WTC11 (cell line): Measurements from ENCODE around the gene CAND2. TPM values are rescaled to one million over a fixed set of nuclear protein-coding genes. Genes with fewer than 3 reads are reported as not detected.

Source experiments
- ATAC-seq: fragments of 200-7000 bp; cut with Tn5 transposase; 2 replicates; pipeline ENCODE4 v1.10.0; 2021; ENCODE audit warnings: mild to moderate bottlenecking, moderate library complexity
- CTCF ChIA-PET: fragments of 300-600 bp; sonication (Branson Sonifier 250); formaldehyde crosslinking; loops from one replicate; lab custom pipeline; 2021; ENCODE audit warnings: antibody characterized with exemption; lab: Charles Lee
- POLR2A ChIA-PET: fragments of 350-600 bp; sonication (Branson Sonifier 250); formaldehyde crosslinking; loops from one replicate; lab custom pipeline; 2021; ENCODE audit warnings: antibody characterized with exemption; lab: Charles Lee
- DNase-seq: peaks from one replicate; pipeline ENCODE4 v3.0.0; 2021; ENCODE audit warnings: low spot score
- H3K27ac Mint-ChIP-seq: 2 replicates; pipeline ENCODE4 v1.8.0; 2021; ENCODE audit warnings: mixed read lengths
- H3K27me3 Mint-ChIP-seq: 2 replicates; pipeline ENCODE4 v1.8.0; 2021; ENCODE audit warnings: low read depth, mild to moderate bottlenecking, moderate library complexity, mixed read lengths
- H3K36me3 Mint-ChIP-seq: 2 replicates; pipeline ENCODE4 v1.8.0; 2021; ENCODE audit warnings: mixed read lengths
- H3K4me1 Mint-ChIP-seq: 2 replicates; pipeline ENCODE4 v1.8.0; 2022; ENCODE audit warnings: mixed read lengths
- H3K4me3 Mint-ChIP-seq: 2 replicates; pipeline ENCODE4 v1.8.0; 2021; ENCODE audit warnings: mild to moderate bottlenecking, moderate library complexity, mixed read lengths
- H3K9me3 Mint-ChIP-seq: 2 replicates; pipeline ENCODE4 v1.8.0; 2021; ENCODE audit warnings: mixed read lengths
- ATF1 ChIP-seq: sonication (generic); formaldehyde crosslinking; IDR thresholded peaks from 2 replicates; pipeline ENCODE4 v1.8.1; 2023; ENCODE audit warnings: mild to moderate bottlenecking, moderate library complexity, missing genetic modification reagents
- ESRRA ChIP-seq: sonication (generic); formaldehyde crosslinking; IDR thresholded peaks from 2 replicates; pipeline ENCODE4 v1.8.1; 2022; ENCODE audit warnings: mild to moderate bottlenecking, missing genetic modification reagents, borderline replicate concordance
- ETV6 ChIP-seq: sonication (generic); formaldehyde crosslinking; IDR thresholded peaks from 2 replicates; pipeline ENCODE4 v1.8.1; 2022; ENCODE audit warnings: mild to moderate bottlenecking, missing genetic modification reagents
- FOXJ3 ChIP-seq: sonication (generic); formaldehyde crosslinking; IDR thresholded peaks from 2 replicates; pipeline ENCODE4 v1.9.0; 2021; ENCODE audit warnings: missing genetic modification reagents, mild to moderate bottlenecking, borderline replicate concordance
- FOXK1 ChIP-seq: sonication (generic); formaldehyde crosslinking; IDR thresholded peaks from 2 replicates; pipeline ENCODE4 v1.8.0; 2022; ENCODE audit warnings: mild to moderate bottlenecking, moderate library complexity, missing genetic modification reagents
- FOXP1 ChIP-seq: sonication (generic); formaldehyde crosslinking; IDR thresholded peaks from 2 replicates; pipeline ENCODE4 v1.8.0; 2022; ENCODE audit warnings: missing genetic modification reagents, mild to moderate bottlenecking, moderate library complexity, borderline replicate concordance
- MXD4 ChIP-seq: fragments of 250-450 bp; sonication (Bioruptor Pico); IDR thresholded peaks from 2 replicates; pipeline ENCODE4 v1.8.0; 2021; ENCODE audit warnings: mild to moderate bottlenecking, moderate library complexity, borderline replicate concordance
- NFATC4 ChIP-seq: fragments of 250-450 bp; sonication (Bioruptor Pico); IDR thresholded peaks from 2 replicates; pipeline ENCODE4 v1.9.0; 2021; ENCODE audit warnings: mild to moderate bottlenecking
- NR2C2 ChIP-seq: sonication (generic); formaldehyde crosslinking; IDR thresholded peaks from 2 replicates; pipeline ENCODE4 v1.8.0; 2022; ENCODE audit warnings: mild to moderate bottlenecking, missing genetic modification reagents
- NR3C1 ChIP-seq: sonication (generic); formaldehyde crosslinking; conservative IDR thresholded peaks from 2 replicates; pipeline ENCODE4 v1.8.1; 2023; ENCODE audit warnings: low read depth, mild to moderate bottlenecking, missing genetic modification reagents
- PRRX2 ChIP-seq: fragments of 250-450 bp; sonication (Bioruptor Pico); IDR thresholded peaks from 2 replicates; pipeline ENCODE4 v1.8.0; 2021; ENCODE audit warnings: mild to moderate bottlenecking
- RORB ChIP-seq: fragments of 250-450 bp; sonication (Bioruptor Pico); IDR thresholded peaks from 2 replicates; pipeline ENCODE4 v1.9.0; 2021; ENCODE audit warnings: mild to moderate bottlenecking
- SMAD3 ChIP-seq: sonication (generic); formaldehyde crosslinking; IDR thresholded peaks from 2 replicates; pipeline ENCODE4 v1.8.0; 2022; ENCODE audit warnings: missing genetic modification reagents, mild to moderate bottlenecking, borderline replicate concordance
- TEAD1 ChIP-seq: sonication (generic); formaldehyde crosslinking; IDR thresholded peaks from 2 replicates; pipeline ENCODE4 v1.8.0; 2022; ENCODE audit warnings: mild to moderate bottlenecking, missing genetic modification reagents
- TP53 ChIP-seq: sonication (generic); formaldehyde crosslinking; IDR thresholded peaks from 2 replicates; pipeline ENCODE4 v1.8.1; 2023; ENCODE audit warnings: mild to moderate bottlenecking, missing genetic modification reagents
- USF2 ChIP-seq: sonication (generic); formaldehyde crosslinking; IDR thresholded peaks from 2 replicates; pipeline ENCODE4 v1.8.1; 2023; ENCODE audit warnings: mild to moderate bottlenecking, missing genetic modification reagents, moderate library complexity
- ZBTB21 ChIP-seq: sonication (generic); formaldehyde crosslinking; IDR thresholded peaks from 2 replicates; pipeline ENCODE4 v1.8.1; 2023; ENCODE audit warnings: mild to moderate bottlenecking, missing genetic modification reagents, borderline replicate concordance
- ZNF138 ChIP-seq: sonication (generic); formaldehyde crosslinking; conservative IDR thresholded peaks from 2 replicates; pipeline ENCODE4 v1.8.1; 2022; ENCODE audit warnings: mild to moderate bottlenecking, moderate library complexity, missing genetic modification reagents
- ZNF416 ChIP-seq: fragments of 250-450 bp; sonication (Bioruptor Pico); IDR thresholded peaks from 2 replicates; pipeline ENCODE4 v1.9.0; 2021; ENCODE audit warnings: mild to moderate bottlenecking, inconsistent platforms
- ZNF671 ChIP-seq: fragments of 250-450 bp; sonication (Bioruptor Pico); IDR thresholded peaks from 2 replicates; pipeline ENCODE4 v1.8.0; 2021; ENCODE audit warnings: mild to moderate bottlenecking
- total RNA-seq: library from RNA; stranded (reverse); gene quantifications from 3 replicates; pipeline ENCODE4 v1.2.3, GENCODE V29; 2021
- TF ChIP-seq, protein P1 (sequence below): sonication (generic); formaldehyde crosslinking; IDR thresholded peaks from 2 replicates; pipeline ENCODE4 v1.8.1; 2022; ENCODE audit warnings: mild to moderate bottlenecking, missing genetic modification reagents, moderate library complexity, borderline replicate concordance
- TF ChIP-seq, protein P2 (sequence below): sonication (generic); formaldehyde crosslinking; IDR thresholded peaks from 2 replicates; pipeline ENCODE4 v1.8.1; 2023; ENCODE audit warnings: mild to moderate bottlenecking, missing genetic modification reagents
- TF ChIP-seq, protein P3 (sequence below): sonication (generic); formaldehyde crosslinking; IDR thresholded peaks from 2 replicates; pipeline ENCODE4 v1.8.0; 2023; ENCODE audit warnings: missing genetic modification reagents, mild to moderate bottlenecking, borderline replicate concordance
- TF ChIP-seq, protein P4 (sequence below): sonication (generic); formaldehyde crosslinking; IDR thresholded peaks from 2 replicates; pipeline ENCODE4 v1.8.0; 2022; ENCODE audit warnings: mild to moderate bottlenecking, missing genetic modification reagents
- TF ChIP-seq, protein P5 (sequence below): fragments of 250-450 bp; sonication (Bioruptor Pico); conservative IDR thresholded peaks from 2 replicates; pipeline ENCODE4 v1.9.0; 2021; ENCODE audit warnings: mild to moderate bottlenecking

CAND2 gene
- total RNA-seq, 1 experiment from 2014 or later, result 15.4 TPM

DNA sequence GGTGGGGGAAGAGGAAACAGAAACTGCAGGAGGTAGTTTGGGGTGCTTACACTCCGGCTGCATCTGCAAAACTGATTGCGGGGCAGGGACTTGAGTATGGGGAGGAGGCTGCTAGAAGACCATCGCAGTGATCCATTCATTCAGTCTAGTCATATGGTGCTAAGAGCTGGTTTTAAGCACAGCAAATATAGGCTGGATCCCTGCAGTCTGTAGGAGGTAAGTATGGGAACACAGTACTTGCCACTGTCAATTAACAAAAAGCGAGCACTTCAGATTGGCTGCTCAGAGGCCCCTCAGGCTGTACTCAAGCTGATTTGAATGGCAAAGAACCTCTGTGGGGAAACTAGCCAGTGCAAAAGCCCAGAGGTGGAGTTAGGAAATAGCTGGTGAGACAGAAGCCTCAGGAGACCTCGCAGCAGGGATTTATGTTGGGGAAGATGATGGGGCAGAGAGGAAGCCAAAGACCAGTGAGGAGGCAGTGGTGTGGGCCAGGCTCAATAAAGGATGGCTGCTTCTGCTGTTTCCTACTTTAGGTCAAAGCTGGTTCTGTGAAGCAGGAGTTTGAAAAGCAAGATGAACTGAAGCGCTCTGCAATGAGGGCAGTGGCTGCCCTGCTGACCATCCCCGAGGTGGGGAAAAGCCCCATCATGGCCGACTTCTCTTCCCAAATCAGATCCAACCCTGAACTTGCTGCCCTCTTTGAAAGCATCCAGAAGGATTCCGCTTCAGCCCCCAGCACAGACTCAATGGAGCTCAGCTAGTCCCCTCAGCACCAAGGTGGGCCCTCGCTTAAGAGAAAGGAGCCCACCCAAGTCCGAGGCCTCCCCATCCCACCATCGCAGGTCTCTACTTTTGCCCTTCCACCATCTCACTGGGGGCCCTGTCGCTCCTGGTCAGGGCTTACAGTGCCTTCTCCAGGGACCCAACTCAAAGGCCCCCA, 37.0 kb downstream of the CAND2 start:
- Mint-ChIP-seq H3K4me1 (peaks cover 78% of the 10 kb centered on the region), H3K4me3 (no peak overlapping the region), H3K9me3 (no peaks in the 10 kb centered on the region), H3K27me3 (no peaks in the 10 kb centered on the region), H3K36me3 (peaks cover 74% of the 10 kb centered on the region), H3K27ac (peak overlapping the region; percentile 94)
- peak; percentile 43 for ATAC-seq
- peak; percentile 27 for DNase-seq
- POLR2A ChIA-PET, result interaction anchor here (0.5 to 2.1 kb wide), 4 partner anchors 8 to 1227 kb away, joined by 3 to 6 read pairs (median 4); partner anchors contain the start of gene RPL32
- no peak for TF ChIP-seq TP53 (CRISPR knock-in tag)
- TF ChIP-seq ZBTB21 (CRISPR knock-in tag), result no peak
- no peak for TF ChIP-seq FOXJ3 (CRISPR knock-in tag)
- TF ChIP-seq ESRRA, result no peak
- TF ChIP-seq USF2 (CRISPR knock-in tag), result no peak
- TF ChIP-seq, protein P1, sequence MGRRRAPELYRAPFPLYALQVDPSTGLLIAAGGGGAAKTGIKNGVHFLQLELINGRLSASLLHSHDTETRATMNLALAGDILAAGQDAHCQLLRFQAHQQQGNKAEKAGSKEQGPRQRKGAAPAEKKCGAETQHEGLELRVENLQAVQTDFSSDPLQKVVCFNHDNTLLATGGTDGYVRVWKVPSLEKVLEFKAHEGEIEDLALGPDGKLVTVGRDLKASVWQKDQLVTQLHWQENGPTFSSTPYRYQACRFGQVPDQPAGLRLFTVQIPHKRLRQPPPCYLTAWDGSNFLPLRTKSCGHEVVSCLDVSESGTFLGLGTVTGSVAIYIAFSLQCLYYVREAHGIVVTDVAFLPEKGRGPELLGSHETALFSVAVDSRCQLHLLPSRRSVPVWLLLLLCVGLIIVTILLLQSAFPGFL, result no peak
- no peak for TF ChIP-seq RORB (CRISPR knock-in tag)
- no peak for TF ChIP-seq NR3C1 (CRISPR knock-in tag)
- TF ChIP-seq, protein P2, sequence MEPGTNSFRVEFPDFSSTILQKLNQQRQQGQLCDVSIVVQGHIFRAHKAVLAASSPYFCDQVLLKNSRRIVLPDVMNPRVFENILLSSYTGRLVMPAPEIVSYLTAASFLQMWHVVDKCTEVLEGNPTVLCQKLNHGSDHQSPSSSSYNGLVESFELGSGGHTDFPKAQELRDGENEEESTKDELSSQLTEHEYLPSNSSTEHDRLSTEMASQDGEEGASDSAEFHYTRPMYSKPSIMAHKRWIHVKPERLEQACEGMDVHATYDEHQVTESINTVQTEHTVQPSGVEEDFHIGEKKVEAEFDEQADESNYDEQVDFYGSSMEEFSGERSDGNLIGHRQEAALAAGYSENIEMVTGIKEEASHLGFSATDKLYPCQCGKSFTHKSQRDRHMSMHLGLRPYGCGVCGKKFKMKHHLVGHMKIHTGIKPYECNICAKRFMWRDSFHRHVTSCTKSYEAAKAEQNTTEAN (CRISPR knock-in tag), result no peak
- no peak for TF ChIP-seq ZNF138
- peak; percentile 60; the same call in 1 of the 2 replicates for TF ChIP-seq ZNF416
- TF ChIP-seq PRRX2 (CRISPR knock-in tag), result 0 out of 2 replicates have a peak, but pooled peaks have one; percentile 27
- TF ChIP-seq, protein P3, sequence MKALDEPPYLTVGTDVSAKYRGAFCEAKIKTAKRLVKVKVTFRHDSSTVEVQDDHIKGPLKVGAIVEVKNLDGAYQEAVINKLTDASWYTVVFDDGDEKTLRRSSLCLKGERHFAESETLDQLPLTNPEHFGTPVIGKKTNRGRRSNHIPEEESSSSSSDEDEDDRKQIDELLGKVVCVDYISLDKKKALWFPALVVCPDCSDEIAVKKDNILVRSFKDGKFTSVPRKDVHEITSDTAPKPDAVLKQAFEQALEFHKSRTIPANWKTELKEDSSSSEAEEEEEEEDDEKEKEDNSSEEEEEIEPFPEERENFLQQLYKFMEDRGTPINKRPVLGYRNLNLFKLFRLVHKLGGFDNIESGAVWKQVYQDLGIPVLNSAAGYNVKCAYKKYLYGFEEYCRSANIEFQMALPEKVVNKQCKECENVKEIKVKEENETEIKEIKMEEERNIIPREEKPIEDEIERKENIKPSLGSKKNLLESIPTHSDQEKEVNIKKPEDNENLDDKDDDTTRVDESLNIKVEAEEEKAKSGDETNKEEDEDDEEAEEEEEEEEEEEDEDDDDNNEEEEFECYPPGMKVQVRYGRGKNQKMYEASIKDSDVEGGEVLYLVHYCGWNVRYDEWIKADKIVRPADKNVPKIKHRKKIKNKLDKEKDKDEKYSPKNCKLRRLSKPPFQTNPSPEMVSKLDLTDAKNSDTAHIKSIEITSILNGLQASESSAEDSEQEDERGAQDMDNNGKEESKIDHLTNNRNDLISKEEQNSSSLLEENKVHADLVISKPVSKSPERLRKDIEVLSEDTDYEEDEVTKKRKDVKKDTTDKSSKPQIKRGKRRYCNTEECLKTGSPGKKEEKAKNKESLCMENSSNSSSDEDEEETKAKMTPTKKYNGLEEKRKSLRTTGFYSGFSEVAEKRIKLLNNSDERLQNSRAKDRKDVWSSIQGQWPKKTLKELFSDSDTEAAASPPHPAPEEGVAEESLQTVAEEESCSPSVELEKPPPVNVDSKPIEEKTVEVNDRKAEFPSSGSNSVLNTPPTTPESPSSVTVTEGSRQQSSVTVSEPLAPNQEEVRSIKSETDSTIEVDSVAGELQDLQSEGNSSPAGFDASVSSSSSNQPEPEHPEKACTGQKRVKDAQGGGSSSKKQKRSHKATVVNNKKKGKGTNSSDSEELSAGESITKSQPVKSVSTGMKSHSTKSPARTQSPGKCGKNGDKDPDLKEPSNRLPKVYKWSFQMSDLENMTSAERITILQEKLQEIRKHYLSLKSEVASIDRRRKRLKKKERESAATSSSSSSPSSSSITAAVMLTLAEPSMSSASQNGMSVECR (CRISPR knock-in tag), result no peak
- TF ChIP-seq ETV6 (CRISPR knock-in tag), result no peak
- TF ChIP-seq FOXK1 (CRISPR knock-in tag), result no peak
- TF ChIP-seq ATF1 (CRISPR knock-in tag), result no peak
- no peak for TF ChIP-seq MXD4 (CRISPR knock-in tag)
- 0 out of 2 replicates have a peak, but pooled peaks have one; percentile 54 for TF ChIP-seq NFATC4 (CRISPR knock-in tag)
- TF ChIP-seq TEAD1 (CRISPR knock-in tag), result no peak
- no peak for TF ChIP-seq NR2C2 (CRISPR knock-in tag)
- TF ChIP-seq ZNF671, result 0 out of 2 replicates have a peak, but pooled peaks have one; percentile 72
- TF ChIP-seq, protein P4, sequence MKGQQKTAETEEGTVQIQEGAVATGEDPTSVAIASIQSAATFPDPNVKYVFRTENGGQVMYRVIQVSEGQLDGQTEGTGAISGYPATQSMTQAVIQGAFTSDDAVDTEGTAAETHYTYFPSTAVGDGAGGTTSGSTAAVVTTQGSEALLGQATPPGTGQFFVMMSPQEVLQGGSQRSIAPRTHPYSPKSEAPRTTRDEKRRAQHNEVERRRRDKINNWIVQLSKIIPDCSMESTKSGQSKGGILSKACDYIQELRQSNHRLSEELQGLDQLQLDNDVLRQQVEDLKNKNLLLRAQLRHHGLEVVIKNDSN (CRISPR knock-in tag), result no peak
- no peak for TF ChIP-seq SMAD3
- no peak for TF ChIP-seq FOXP1 (CRISPR knock-in tag)
- TF ChIP-seq, protein P5, sequence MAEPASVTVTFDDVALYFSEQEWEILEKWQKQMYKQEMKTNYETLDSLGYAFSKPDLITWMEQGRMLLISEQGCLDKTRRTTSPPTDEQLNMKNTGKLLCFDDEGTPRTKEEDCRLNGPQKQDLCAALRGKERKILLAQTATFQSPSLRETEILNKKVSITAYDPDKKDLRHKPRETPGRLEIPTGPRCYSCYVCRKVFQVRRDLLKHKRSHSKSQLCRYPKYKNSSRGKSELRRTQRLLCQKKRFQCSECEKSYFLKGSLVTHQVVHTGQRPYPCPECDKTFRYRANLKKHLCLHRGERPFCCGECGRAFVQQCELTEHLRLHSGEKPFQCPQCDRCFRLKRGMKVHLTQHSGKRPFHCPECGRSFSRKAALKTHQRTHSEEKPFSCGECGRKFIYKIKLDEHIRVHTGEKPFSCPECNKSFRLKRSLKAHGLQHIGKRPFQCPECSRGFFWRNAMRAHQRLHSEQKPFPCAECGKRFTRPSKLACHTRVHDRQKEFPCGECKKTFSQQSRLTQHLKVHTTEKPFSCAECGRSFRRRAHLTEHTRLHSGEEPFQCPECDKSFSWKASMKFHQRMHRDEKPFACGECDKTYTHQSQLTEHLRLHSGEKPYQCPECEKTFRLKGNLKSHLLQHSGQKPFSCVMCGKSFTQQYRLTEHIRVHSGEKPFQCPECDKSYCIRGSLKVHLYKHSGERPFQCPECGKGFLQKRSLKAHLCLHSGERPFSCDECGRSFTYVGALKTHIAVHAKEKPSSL (CRISPR knock-in tag), result peak; percentile 80; the same call in 1 of the 2 replicates
- CTCF ChIA-PET, result interaction anchor here (0.8 to 2.3 kb wide), 8 partner anchors 8 to 58 kb away, joined by 3 to 17 read pairs (median 4); partner anchors contain the start of genes CAND2 and RPL32
